ENCODE results near the gene SYMPK.
A peak's percentile ranks its signal among the peaks of the same experiment; 100 is the strongest.

Gene SYMPK

DNA sequence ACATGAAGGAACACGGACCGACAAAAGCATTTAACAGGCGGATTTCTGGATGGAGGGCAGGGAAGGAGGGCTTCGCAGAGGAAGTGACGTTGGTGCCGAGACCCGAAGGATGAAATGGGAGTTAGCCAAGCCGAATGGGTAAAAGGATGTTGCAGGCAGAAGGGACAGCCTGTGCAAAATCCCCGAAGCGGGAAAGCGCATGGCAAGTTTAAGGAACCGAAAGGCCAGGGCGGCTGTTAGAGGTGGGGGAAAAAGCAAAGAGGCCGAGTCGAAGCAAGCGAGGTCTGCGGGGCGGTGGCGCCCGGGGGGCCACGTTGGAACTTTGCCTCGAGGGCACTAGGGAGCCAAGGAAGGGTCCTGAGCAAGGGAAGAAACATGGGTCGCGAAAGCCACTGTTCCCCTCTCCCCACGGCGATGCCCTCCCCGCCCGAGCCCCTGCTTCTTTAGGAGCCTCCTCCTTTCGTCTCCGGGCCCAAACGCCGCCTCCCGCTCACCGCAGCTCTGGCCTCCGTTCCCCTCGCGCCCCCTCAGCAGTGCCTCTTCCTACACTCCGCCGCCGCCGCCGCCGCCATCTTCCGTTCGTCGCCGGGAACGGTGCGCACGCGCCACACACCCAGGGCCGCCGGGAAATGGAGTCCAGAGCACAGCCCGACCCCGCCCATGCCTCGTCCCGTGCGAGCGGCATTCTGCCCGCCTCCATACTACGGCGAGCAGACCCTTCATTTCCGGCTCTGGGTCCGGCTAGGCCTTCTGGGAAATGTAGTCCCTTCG lies at the start of gene SYMPK:
SYMPK (minus strand) TSS at position 584 of the 771 bp plus-strand sequence. CDS start 8,652 bp downstream, outside the sequence.
- peaks cover 5 to 25% of the 10 kb centered on the region in 2 donors for H3K4me1 ChIP-seq (ENCODE audit: control insufficient read depth in 1 of 2, insufficient read depth in 2 of 2, low read length in 2 of 2)
- H3K27ac ChIP-seq (ENCODE audit: low read depth, low read length): peak within 1 kb of the TSS; percentile 79
- H3K9me3 ChIP-seq (ENCODE audit: control insufficient read depth in 1 of 2, low read length in 2 of 2): no peaks in the 10 kb centered on the region
- peak within 1 kb of the TSS; percentile 99 for H3K4me3 ChIP-seq (ENCODE audit: low read depth in 1 of 2, low read length in 2 of 2)
- H3K9ac ChIP-seq (ENCODE audit: low read depth in 1 of 2, low read length in 2 of 2): peak within 1 kb of the TSS; percentile 96 to 98
- H3K36me3 ChIP-seq (ENCODE audit: control insufficient read depth in 1 of 2, insufficient read depth in 2 of 2, low read length in 2 of 2): peaks cover 0 to 17% of the 10 kb centered on the region in 2 donors
- no peaks in the 10 kb centered on the region for H3K27me3 ChIP-seq (ENCODE audit: control insufficient read depth in 1 of 2, insufficient read depth in 2 of 2, low read length in 2 of 2)

DNA sequence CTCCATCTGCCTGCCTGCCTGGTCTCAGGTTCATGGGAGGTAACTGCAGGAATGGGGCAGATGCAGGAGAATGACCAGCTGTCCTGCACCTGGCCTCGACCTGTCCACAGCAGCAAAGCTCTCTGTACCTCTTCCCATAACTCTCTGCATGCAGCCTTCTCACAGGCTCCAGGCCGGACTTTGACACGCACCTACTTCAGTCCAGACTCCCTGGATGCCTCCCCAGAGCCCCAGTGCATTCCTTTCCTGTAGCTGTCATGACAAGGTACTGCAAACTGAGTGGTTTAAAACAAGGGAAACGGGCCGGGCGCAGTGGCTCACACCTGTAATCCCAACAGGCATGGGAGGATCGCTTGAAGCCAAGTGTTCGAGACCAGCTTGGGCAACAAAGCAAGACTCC lies 48.3 kb upstream of the SYMPK start:
- Histone ChIP-seq H3K4me3 (ENCODE audit: low read depth in 1 of 2, low read length in 2 of 2) (no peak overlapping the region), H3K27ac (ENCODE audit: low read depth, low read length) (no peak overlapping the region), H3K9ac (ENCODE audit: low read depth in 1 of 2, low read length in 2 of 2) (no peak overlapping the region), H3K9me3 (ENCODE audit: control insufficient read depth in 1 of 2, low read length in 2 of 2) (no peaks in the 10 kb centered on the region), H3K36me3 (ENCODE audit: control insufficient read depth in 1 of 2, insufficient read depth in 2 of 2, low read length in 2 of 2) (no peaks in the 10 kb centered on the region), H3K27me3 (ENCODE audit: control insufficient read depth in 1 of 2, insufficient read depth in 2 of 2, low read length in 2 of 2) (peaks cover 0 to 3% of the 10 kb centered on the region in 2 donors), H3K4me1 (ENCODE audit: control insufficient read depth in 1 of 2, insufficient read depth in 2 of 2, low read length in 2 of 2) (no peaks in the 10 kb centered on the region)

DNA sequence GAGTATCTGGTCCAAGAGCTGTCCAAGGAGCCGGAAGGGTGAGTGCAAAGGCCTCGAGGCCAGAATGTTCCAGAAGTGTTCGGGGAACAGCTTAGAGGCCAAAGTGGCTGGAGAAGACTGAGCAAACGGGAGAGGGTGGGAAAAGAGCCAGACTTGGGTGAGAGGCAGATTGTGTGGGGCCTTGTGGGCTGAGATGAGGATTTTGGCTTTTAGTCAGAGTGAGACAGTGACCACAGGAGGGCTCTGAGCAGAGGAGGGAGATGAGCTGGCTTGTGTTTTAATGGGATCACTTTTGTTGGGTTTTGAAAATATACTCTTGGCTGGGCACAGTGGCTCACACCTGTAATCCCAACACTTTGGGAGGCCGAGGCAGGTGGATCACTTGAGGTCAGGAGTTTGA lies 46.0 kb upstream of the SYMPK start:
- no peaks in the 10 kb centered on the region for H3K4me1 ChIP-seq (ENCODE audit: control insufficient read depth in 1 of 2, insufficient read depth in 2 of 2, low read length in 2 of 2)
- H3K36me3 ChIP-seq (ENCODE audit: control insufficient read depth in 1 of 2, insufficient read depth in 2 of 2, low read length in 2 of 2): no peaks in the 10 kb centered on the region
- no peak overlapping the region for H3K27ac ChIP-seq (ENCODE audit: low read depth, low read length)
- no peaks in the 10 kb centered on the region for H3K9me3 ChIP-seq (ENCODE audit: control insufficient read depth in 1 of 2, low read length in 2 of 2)
- H3K27me3 ChIP-seq (ENCODE audit: control insufficient read depth in 1 of 2, insufficient read depth in 2 of 2, low read length in 2 of 2): no peaks in the 10 kb centered on the region
- no peak overlapping the region for H3K9ac ChIP-seq (ENCODE audit: low read depth in 1 of 2, low read length in 2 of 2)
- H3K4me3 ChIP-seq (ENCODE audit: low read depth in 1 of 2, low read length in 2 of 2): no peak overlapping the region

DNA sequence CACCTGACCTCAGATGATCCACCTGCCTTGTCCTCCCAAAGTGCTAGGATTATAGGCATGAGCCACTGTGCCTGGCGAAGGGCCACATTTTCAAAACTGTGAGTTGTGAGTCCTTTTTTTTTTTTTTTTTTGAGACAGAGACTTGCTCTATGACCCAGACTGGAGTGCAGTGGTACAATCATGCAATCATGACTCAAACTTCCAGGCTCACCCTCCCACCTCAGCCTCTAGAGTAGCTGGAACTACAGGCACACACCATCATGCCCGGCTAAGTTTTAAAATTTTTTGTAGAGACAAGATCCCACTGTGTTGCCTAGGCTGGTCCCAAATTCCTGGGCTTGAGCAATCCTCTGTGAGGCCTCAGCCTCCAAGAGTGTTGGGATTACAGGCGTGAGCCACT lies 43.3 kb upstream of the SYMPK start:
- Histone ChIP-seq H3K27ac (ENCODE audit: low read depth, low read length) (no peak overlapping the region), H3K36me3 (ENCODE audit: control insufficient read depth in 1 of 2, insufficient read depth in 2 of 2, low read length in 2 of 2) (no peaks in the 10 kb centered on the region), H3K9ac (ENCODE audit: low read depth in 1 of 2, low read length in 2 of 2) (no peak overlapping the region), H3K27me3 (ENCODE audit: control insufficient read depth in 1 of 2, insufficient read depth in 2 of 2, low read length in 2 of 2) (no peaks in the 10 kb centered on the region), H3K4me1 (ENCODE audit: control insufficient read depth in 1 of 2, insufficient read depth in 2 of 2, low read length in 2 of 2) (peaks cover 5 to 10% of the 10 kb centered on the region in 2 donors), H3K4me3 (ENCODE audit: low read depth in 1 of 2, low read length in 2 of 2) (no peak overlapping the region), H3K9me3 (ENCODE audit: control insufficient read depth in 1 of 2, low read length in 2 of 2) (no peaks in the 10 kb centered on the region)

DNA sequence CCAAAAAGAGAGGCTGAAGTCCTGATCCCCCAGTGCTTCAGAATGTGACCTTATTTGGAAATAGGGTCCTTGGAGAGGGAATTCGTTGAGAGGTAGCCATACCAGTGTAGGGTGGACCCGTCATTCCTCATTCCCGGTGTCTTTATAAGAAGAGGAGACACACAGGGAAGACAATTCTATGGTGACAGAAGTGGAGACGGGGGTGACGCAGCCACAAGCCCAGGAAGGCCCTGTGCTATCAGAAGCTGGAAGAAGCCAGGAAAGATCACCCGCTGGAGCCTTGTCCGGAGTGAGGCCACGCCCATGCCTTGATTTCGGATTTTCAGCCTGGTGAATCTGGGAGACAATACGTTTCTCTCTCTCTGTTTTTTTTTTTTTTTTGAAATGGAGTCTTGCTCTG lies 42.1 kb upstream of the SYMPK start:
- H3K4me3 ChIP-seq (ENCODE audit: low read depth in 1 of 2, low read length in 2 of 2): no peak overlapping the region
- H3K4me1 ChIP-seq (ENCODE audit: control insufficient read depth in 1 of 2, insufficient read depth in 2 of 2, low read length in 2 of 2): peaks cover 12 to 19% of the 10 kb centered on the region in 2 donors
- H3K27ac ChIP-seq (ENCODE audit: low read depth, low read length): no peak overlapping the region
- no peaks in the 10 kb centered on the region for H3K36me3 ChIP-seq (ENCODE audit: control insufficient read depth in 1 of 2, insufficient read depth in 2 of 2, low read length in 2 of 2)
- H3K9ac ChIP-seq (ENCODE audit: low read depth in 1 of 2, low read length in 2 of 2): no peak overlapping the region
- no peaks in the 10 kb centered on the region for H3K9me3 ChIP-seq (ENCODE audit: control insufficient read depth in 1 of 2, low read length in 2 of 2)
- no peaks in the 10 kb centered on the region for H3K27me3 ChIP-seq (ENCODE audit: control insufficient read depth in 1 of 2, insufficient read depth in 2 of 2, low read length in 2 of 2)

DNA sequence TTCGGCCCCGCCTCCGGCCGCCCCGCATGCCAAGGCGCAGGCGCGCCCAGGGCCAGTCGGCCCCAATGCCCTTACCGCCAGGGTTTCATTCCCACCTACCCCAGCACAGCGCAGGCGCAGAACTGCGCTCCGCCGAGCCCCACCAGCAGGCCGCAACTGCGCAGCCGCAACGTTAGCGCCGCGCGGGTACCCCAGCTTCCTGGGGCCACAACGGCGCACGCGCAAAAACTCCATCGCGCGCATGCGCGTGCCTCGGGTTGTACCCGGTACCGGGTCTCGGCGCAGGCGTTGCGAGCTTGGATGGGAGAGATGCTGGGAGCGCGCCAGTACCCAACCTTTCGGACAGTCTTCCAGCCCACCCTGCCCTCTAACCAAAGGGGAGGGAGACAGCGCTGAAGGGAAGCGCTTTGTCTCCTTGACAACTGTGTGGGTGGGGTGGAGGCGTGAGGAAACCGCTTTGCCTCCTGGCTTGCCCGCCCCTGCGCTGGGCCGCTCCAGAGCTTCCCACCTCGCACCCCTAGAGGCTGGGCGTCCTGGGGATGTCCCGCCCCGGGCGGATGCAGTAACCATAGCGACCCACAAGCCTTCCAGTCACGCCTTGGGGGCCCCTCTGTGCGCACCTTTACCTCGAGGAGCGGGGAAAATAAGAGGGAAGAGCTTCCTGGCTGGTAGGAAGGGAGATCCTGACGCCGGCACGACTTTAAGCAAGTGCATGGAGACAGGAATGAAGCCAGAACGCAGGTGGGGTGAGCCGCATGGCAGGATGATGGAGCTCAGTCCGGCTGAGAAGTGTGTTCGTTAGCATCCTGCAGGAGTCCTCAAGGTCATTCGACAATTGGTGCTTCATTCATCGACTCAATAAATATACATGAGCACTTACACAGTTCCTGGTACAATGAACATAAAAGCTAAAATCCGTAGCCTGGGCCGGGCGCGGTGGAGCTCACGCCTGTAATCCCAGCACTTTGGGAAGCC lies 40.0 kb upstream of the SYMPK start:
- Histone ChIP-seq H3K4me1 (ENCODE audit: control insufficient read depth in 1 of 2, insufficient read depth in 2 of 2, low read length in 2 of 2) (peaks cover 12 to 19% of the 10 kb centered on the region in 2 donors), H3K27me3 (ENCODE audit: control insufficient read depth in 1 of 2, insufficient read depth in 2 of 2, low read length in 2 of 2) (no peaks in the 10 kb centered on the region), H3K4me3 (ENCODE audit: low read depth in 1 of 2, low read length in 2 of 2) (peak overlapping the region; percentile 92 to 95), H3K9ac (ENCODE audit: low read depth in 1 of 2, low read length in 2 of 2) (peak overlapping the region; percentile 62 to 91), H3K36me3 (ENCODE audit: control insufficient read depth in 1 of 2, insufficient read depth in 2 of 2, low read length in 2 of 2) (peaks cover 6 to 10% of the 10 kb centered on the region in 2 donors), H3K9me3 (ENCODE audit: control insufficient read depth in 1 of 2, low read length in 2 of 2) (no peaks in the 10 kb centered on the region), H3K27ac (ENCODE audit: low read depth, low read length) (no peak overlapping the region)

DNA sequence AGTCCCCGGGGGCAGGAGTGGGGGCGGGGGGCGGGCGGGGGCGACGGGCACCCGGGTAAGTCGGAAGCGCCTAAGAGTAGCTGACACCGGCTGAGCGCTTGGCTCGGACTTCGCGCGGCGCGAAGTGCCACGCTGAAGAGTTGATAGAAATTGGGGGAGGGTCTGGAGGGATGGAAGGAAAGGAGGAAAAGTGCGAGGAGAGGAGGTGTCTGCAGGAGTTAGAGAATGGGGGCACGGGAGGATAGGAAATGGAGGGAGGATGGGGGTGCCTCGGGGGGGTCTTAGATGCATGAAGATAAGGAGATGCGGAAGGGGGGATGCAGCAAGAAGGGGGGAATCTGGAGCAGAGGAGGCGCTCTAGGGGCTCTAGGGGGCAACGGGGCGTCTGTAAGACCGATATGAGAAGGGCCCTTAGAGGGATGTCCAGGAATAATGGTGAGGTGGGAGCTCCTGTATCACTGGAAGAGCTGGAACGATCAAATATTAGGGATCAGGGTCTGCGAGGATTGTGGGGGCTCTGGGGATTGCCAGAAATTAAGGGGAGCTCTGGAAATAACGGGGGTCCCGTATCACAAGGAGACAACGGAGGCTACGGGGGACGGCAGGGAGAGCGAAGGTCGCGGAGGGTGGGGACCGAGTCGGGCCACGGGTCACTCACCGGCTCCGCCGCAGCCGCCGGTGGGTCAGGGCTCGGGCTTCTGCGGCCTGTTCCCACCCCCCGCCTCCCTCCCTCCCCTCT lies 39.1 kb upstream of the SYMPK start, which contains the start of gene MYPOP:
MYPOP (minus strand) TSS at position 702 of the 739 bp plus-strand sequence. CDS start 840 bp downstream, outside the sequence.
- Histone ChIP-seq H3K4me1 (ENCODE audit: control insufficient read depth in 1 of 2, insufficient read depth in 2 of 2, low read length in 2 of 2) (peaks cover 12 to 19% of the 10 kb centered on the region in 2 donors), H3K9me3 (ENCODE audit: control insufficient read depth in 1 of 2, low read length in 2 of 2) (no peaks in the 10 kb centered on the region), H3K36me3 (ENCODE audit: control insufficient read depth in 1 of 2, insufficient read depth in 2 of 2, low read length in 2 of 2) (peaks cover 6 to 15% of the 10 kb centered on the region in 2 donors), H3K27ac (ENCODE audit: low read depth, low read length) (no peak within 1 kb of the TSS), H3K27me3 (ENCODE audit: control insufficient read depth in 1 of 2, insufficient read depth in 2 of 2, low read length in 2 of 2) (no peaks in the 10 kb centered on the region), H3K4me3 (ENCODE audit: low read depth in 1 of 2, low read length in 2 of 2) (peak within 1 kb of the TSS; percentile 92 to 95), H3K9ac (ENCODE audit: low read depth in 1 of 2, low read length in 2 of 2) (peak within 1 kb of the TSS; percentile 71 to 91)

DNA sequence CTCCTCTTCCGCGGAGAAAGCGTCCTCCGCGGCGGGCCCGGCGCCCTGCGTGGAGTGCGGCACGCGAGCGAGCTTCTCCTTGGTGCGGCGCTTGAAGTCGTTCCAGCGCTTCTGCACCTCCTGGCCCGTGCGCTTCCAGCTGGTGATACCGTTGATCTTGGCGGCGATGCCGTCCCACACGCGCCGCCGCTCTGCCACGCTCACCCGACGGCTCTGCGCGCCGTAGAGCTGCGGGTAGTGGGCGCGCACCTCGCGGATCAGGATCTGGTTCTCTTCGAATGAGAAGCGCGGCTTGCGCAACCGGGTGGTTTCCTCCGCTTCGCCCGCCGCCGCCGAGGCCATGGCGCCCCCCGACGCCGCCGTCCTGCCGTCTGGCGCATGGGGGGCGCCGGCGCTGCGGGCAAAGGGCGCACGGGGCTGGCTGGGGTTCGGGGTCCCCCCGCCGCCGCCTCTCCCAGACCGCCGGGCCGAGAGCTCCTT lies 38.5 kb upstream of the SYMPK start:
- Histone ChIP-seq H3K27me3 (ENCODE audit: control insufficient read depth in 1 of 2, insufficient read depth in 2 of 2, low read length in 2 of 2) (no peaks in the 10 kb centered on the region), H3K9ac (ENCODE audit: low read depth in 1 of 2, low read length in 2 of 2) (no peak overlapping the region), H3K9me3 (ENCODE audit: control insufficient read depth in 1 of 2, low read length in 2 of 2) (no peaks in the 10 kb centered on the region), H3K36me3 (ENCODE audit: control insufficient read depth in 1 of 2, insufficient read depth in 2 of 2, low read length in 2 of 2) (peaks cover 6 to 17% of the 10 kb centered on the region in 2 donors), H3K4me3 (ENCODE audit: low read depth in 1 of 2, low read length in 2 of 2) (peak overlapping the region; percentile 85 to 88), H3K4me1 (ENCODE audit: control insufficient read depth in 1 of 2, insufficient read depth in 2 of 2, low read length in 2 of 2) (peaks cover 12 to 19% of the 10 kb centered on the region in 2 donors), H3K27ac (ENCODE audit: low read depth, low read length) (no peak overlapping the region)

DNA sequence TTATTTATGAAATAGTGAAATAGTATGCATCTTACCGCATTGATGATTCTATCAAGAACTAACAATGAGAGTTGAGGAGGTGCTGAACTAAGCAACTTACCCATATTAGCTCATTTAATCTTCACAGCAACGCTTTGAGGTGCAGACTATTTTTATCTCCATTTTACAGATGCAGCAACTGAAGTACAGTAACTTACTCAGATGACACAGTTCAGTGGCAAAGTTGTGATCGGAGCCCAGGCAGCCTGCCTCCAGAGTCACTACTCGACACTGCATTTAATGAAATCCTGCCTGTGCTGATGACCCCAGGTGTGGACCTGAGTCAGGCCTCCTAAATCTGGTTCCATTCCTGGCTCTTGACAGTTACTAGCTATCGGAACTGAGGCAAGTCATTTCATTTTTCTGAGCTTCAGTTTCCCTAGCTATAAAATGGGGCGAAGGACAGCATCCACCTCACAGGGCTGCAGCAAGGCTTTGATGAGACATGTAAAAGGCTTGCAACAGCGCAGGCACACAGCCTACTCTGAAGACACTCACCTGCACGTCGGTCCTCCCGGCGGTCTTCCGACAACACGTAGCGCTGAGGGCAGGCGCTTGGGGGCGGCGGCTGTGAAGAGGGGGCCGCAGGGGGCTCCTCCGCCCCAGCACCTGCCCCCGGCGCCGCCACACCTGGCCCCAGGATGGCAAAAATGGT lies 37.9 kb upstream of the SYMPK start:
- Histone ChIP-seq H3K4me3 (ENCODE audit: low read depth in 1 of 2, low read length in 2 of 2) (peak overlapping the region; percentile 85 to 88), H3K36me3 (ENCODE audit: control insufficient read depth in 1 of 2, insufficient read depth in 2 of 2, low read length in 2 of 2) (peaks cover 6 to 17% of the 10 kb centered on the region in 2 donors), H3K9ac (ENCODE audit: low read depth in 1 of 2, low read length in 2 of 2) (no peak overlapping the region), H3K27ac (ENCODE audit: low read depth, low read length) (no peak overlapping the region), H3K9me3 (ENCODE audit: control insufficient read depth in 1 of 2, low read length in 2 of 2) (no peaks in the 10 kb centered on the region), H3K4me1 (ENCODE audit: control insufficient read depth in 1 of 2, insufficient read depth in 2 of 2, low read length in 2 of 2) (peaks cover 12 to 19% of the 10 kb centered on the region in 2 donors), H3K27me3 (ENCODE audit: control insufficient read depth in 1 of 2, insufficient read depth in 2 of 2, low read length in 2 of 2) (no peaks in the 10 kb centered on the region)
